ENCODE results near the gene SLC28A1.

Gene SLC28A1

GRCh38 chr15:84960391-84961113, 76.1 kb downstream of the SLC28A1 start:
- H3K79me2 ChIP-seq (ENCODE audit: insufficient read depth, low read depth), result no peaks in the 10 kb centered on the region
- H3K9ac ChIP-seq, result no peak overlapping the region
- no peak overlapping the region for H3K27ac ChIP-seq
- H2AFZ ChIP-seq (ENCODE audit: low read depth), result no peak overlapping the region
- no peak overlapping the region for H3K4me3 ChIP-seq (IDR thresholded peaks at IDR 0.05; ENCODE audit: insufficient read depth, low read depth, low read length)
- H4K20me1 ChIP-seq (ENCODE audit: insufficient read depth), result no peaks in the 10 kb centered on the region
- H3K4me2 ChIP-seq, result no peak overlapping the region
- no peaks in the 10 kb centered on the region for H3K4me1 ChIP-seq (ENCODE audit: low read depth, poor library complexity, severe bottlenecking)
- H3K36me3 ChIP-seq (ENCODE audit: insufficient read depth), result no peaks in the 10 kb centered on the region
- no peak for TF ChIP-seq CTCF (conservative IDR thresholded peaks at IDR 0.05; ENCODE audit: low read depth, low read length)
- no peaks in the 10 kb centered on the region for H3K27me3 ChIP-seq (ENCODE audit: insufficient read depth, low read depth)

- H3K27me3 ChIP-seq (ENCODE audit: insufficient read depth, low read depth), result no peaks in the 10 kb centered on the region
- H3K79me2 ChIP-seq (ENCODE audit: insufficient read depth, low read depth), result no peaks in the 10 kb centered on the region
- no peak overlapping the region for H3K4me2 ChIP-seq
- no peak overlapping the region for H3K4me3 ChIP-seq (IDR thresholded peaks at IDR 0.05; ENCODE audit: insufficient read depth, low read depth, low read length)
- H3K27ac ChIP-seq, result no peak overlapping the region
- no peak for TF ChIP-seq CTCF (conservative IDR thresholded peaks at IDR 0.05; ENCODE audit: low read depth, low read length)
- no peaks in the 10 kb centered on the region for H3K4me1 ChIP-seq (ENCODE audit: low read depth, poor library complexity, severe bottlenecking)
- H4K20me1 ChIP-seq (ENCODE audit: insufficient read depth), result no peaks in the 10 kb centered on the region
- no peak overlapping the region for H3K9ac ChIP-seq
- no peaks in the 10 kb centered on the region for H3K36me3 ChIP-seq (ENCODE audit: insufficient read depth)
- no peak overlapping the region for H2AFZ ChIP-seq (ENCODE audit: low read depth)
These were observed 76.6 kb downstream of the SLC28A1 start for GRCh38 chr15:84961114-84961452.

GRCh38 chr15:84961707-84962106, 77.2 kb downstream of the SLC28A1 start:
- no peak overlapping the region for H2AFZ ChIP-seq (ENCODE audit: low read depth)
- H3K9ac ChIP-seq, result no peak overlapping the region
- H3K27me3 ChIP-seq (ENCODE audit: insufficient read depth, low read depth), result no peaks in the 10 kb centered on the region
- no peak overlapping the region for H3K4me3 ChIP-seq (IDR thresholded peaks at IDR 0.05; ENCODE audit: insufficient read depth, low read depth, low read length)
- H4K20me1 ChIP-seq (ENCODE audit: insufficient read depth), result no peaks in the 10 kb centered on the region
- no peaks in the 10 kb centered on the region for H3K79me2 ChIP-seq (ENCODE audit: insufficient read depth, low read depth)
- TF ChIP-seq CTCF (conservative IDR thresholded peaks at IDR 0.05; ENCODE audit: low read depth, low read length), result no peak
- H3K27ac ChIP-seq, result no peak overlapping the region
- no peaks in the 10 kb centered on the region for H3K4me1 ChIP-seq (ENCODE audit: low read depth, poor library complexity, severe bottlenecking)
- H3K4me2 ChIP-seq, result no peak overlapping the region
- H3K36me3 ChIP-seq (ENCODE audit: insufficient read depth), result no peaks in the 10 kb centered on the region

GRCh38 chr15:84962955-84963354, 78.5 kb downstream of the SLC28A1 start:
- H3K36me3 ChIP-seq (ENCODE audit: insufficient read depth), result no peaks in the 10 kb centered on the region
- no peaks in the 10 kb centered on the region for H3K4me1 ChIP-seq (ENCODE audit: low read depth, poor library complexity, severe bottlenecking)
- no peak overlapping the region for H2AFZ ChIP-seq (ENCODE audit: low read depth)
- H3K4me2 ChIP-seq, result no peak overlapping the region
- no peaks in the 10 kb centered on the region for H3K27me3 ChIP-seq (ENCODE audit: insufficient read depth, low read depth)
- no peaks in the 10 kb centered on the region for H3K79me2 ChIP-seq (ENCODE audit: insufficient read depth, low read depth)
- H3K9ac ChIP-seq, result no peak overlapping the region
- no peak overlapping the region for H3K27ac ChIP-seq
- no peaks in the 10 kb centered on the region for H4K20me1 ChIP-seq (ENCODE audit: insufficient read depth)
- TF ChIP-seq CTCF (conservative IDR thresholded peaks at IDR 0.05; ENCODE audit: low read depth, low read length), result no peak
- no peak overlapping the region for H3K4me3 ChIP-seq (IDR thresholded peaks at IDR 0.05; ENCODE audit: insufficient read depth, low read depth, low read length)

Data from KMS-11 (cell line).